Brain microvascular endothelial cell (primary cell): ENCODE measurements around the gene SYS1.

Source experiments
- DNase-seq: peaks from one replicate; pipeline ENCODE4 v3.0.0-alpha.2; 2020
- H3K27ac ChIP-seq: fragments of 250-450 bp; sonication (Bioruptor Pico); 2 replicates; pipeline ENCODE4 v1.5.1; 2020; ENCODE audit warnings: mild to moderate bottlenecking, moderate library complexity
- H3K27me3 ChIP-seq: fragments of 250-450 bp; sonication (Bioruptor Pico); replicated peaks from 2 replicates; pipeline ENCODE4 v1.5.1; 2020; ENCODE audit warnings: mild to moderate bottlenecking
- H3K36me3 ChIP-seq: fragments of 250-450 bp; sonication (Bioruptor Pico); replicated peaks from 2 replicates; pipeline ENCODE4 v1.5.1; 2020; ENCODE audit warnings: mild to moderate bottlenecking
- H3K4me3 ChIP-seq: 2 replicates; pipeline ENCODE4 v1.5.1; 2011; ENCODE audit warnings: low read depth, mild to moderate bottlenecking, control low read depth, low read length, moderate library complexity
- in situ Hi-C: cut with HindIII; loops from 2 replicates; pipeline ENCODE4 v1.10.0; 2017; ENCODE audit warnings: low sequenced_read_pairs, low pct_ligation_motif_present
- TF ChIP-seq, protein P1 (sequence below): IDR thresholded peaks from 2 replicates; pipeline ENCODE4 v1.5.1; 2011; ENCODE audit warnings: low read depth, mild to moderate bottlenecking, moderate library complexity, low read length, control low read depth, inconsistent platforms; ENCODE audit errors: missing control alignments

SYS1 gene

DNA sequence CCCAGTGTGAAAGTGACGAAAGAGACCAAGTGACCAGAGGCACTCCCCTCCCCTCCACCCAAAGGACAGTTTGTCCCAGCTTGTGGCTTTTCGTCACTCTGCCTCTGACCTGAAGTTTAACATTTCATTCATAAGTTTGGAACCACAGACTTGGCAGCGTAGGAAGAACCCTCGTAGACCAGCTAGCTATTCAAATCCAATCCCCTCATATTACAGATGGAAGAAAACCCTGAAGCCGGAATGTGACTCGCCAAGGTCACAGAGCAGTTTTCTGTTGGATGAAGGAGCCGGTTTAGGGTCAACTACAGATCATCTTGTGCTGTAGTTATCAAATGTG lies 3.9 kb upstream of the SYS1 start:
- in situ Hi-C loops, result no loop called here
- Histone ChIP-seq H3K27ac (peak overlapping the region; percentile 89), H3K27me3 (no peaks in the 10 kb centered on the region), H3K36me3 (no peaks in the 10 kb centered on the region), H3K4me3 (no peak overlapping the region)
- TF ChIP-seq, protein P1, sequence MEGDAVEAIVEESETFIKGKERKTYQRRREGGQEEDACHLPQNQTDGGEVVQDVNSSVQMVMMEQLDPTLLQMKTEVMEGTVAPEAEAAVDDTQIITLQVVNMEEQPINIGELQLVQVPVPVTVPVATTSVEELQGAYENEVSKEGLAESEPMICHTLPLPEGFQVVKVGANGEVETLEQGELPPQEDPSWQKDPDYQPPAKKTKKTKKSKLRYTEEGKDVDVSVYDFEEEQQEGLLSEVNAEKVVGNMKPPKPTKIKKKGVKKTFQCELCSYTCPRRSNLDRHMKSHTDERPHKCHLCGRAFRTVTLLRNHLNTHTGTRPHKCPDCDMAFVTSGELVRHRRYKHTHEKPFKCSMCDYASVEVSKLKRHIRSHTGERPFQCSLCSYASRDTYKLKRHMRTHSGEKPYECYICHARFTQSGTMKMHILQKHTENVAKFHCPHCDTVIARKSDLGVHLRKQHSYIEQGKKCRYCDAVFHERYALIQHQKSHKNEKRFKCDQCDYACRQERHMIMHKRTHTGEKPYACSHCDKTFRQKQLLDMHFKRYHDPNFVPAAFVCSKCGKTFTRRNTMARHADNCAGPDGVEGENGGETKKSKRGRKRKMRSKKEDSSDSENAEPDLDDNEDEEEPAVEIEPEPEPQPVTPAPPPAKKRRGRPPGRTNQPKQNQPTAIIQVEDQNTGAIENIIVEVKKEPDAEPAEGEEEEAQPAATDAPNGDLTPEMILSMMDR, result no peak
- DNase-seq, result no peak

DNA sequence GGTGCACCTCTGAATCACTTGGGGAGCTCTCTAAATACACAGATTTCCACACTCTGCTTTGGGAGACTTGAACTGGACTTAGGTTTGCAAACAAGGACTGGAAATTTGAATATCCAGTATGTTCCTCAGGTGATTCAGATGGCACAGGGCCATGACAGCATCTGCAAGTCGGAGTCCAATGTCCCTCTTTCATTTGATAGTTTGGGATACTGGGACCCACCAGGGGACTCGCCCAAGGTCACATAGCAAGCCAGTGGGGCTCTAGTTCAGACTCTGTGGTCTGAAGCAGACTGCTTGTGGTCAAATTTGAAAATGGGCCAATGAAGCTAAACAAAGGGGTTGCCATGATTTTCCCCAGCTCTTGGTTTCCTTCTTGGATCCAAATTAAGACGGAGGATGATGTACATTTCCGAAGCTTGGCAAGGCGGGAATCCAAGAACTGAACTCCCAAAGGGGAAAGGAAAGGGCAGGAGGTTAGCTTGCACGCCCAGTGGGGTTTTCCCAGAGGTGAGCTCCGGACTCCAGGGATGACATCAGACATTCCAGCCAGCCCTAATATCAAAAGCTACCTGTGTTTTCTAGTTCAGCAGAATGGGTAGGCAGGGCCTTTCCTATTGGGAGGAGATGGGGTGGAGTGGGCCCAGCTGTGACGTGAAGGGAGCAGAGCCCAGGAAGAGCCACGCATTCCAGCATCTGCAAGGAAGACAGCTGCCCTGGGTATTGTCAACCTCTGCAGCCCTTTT lies 3.4 kb upstream of the SYS1 start:
- in situ Hi-C loops, result no loop called here
- DNase-seq, result peak; percentile 49
- Histone ChIP-seq H3K36me3 (no peaks in the 10 kb centered on the region), H3K27me3 (no peaks in the 10 kb centered on the region), H3K27ac (peak overlapping the region; percentile 89), H3K4me3 (no peak overlapping the region)
- TF ChIP-seq, protein P1, result no peak

DNA sequence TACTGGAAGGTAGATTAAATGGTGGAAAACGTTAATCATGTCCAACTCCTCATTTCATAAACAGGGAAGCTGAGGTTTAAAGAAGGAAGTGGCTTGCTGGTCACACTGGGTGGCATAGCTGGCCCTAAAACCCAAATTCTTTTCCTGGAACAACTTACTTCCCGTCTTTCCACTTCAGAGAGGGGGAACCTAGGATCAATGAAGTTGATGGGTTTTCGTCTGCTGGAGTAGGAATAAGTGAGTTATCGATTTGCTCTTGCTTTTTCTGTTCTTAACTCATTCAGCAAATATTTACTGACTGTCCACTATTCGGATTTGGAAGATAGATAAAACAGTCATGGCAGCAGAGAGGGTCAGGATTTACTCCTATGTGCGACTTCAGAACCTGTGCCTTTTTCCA lies 1.2 kb upstream of the SYS1 start:
- Histone ChIP-seq H3K4me3 (no peak overlapping the region), H3K36me3 (peaks cover 13% of the 10 kb centered on the region), H3K27me3 (no peaks in the 10 kb centered on the region), H3K27ac (no peak overlapping the region)
- TF ChIP-seq, protein P1, result no peak
- in situ Hi-C loops, result no loop called here
- DNase-seq, result no peak

DNA sequence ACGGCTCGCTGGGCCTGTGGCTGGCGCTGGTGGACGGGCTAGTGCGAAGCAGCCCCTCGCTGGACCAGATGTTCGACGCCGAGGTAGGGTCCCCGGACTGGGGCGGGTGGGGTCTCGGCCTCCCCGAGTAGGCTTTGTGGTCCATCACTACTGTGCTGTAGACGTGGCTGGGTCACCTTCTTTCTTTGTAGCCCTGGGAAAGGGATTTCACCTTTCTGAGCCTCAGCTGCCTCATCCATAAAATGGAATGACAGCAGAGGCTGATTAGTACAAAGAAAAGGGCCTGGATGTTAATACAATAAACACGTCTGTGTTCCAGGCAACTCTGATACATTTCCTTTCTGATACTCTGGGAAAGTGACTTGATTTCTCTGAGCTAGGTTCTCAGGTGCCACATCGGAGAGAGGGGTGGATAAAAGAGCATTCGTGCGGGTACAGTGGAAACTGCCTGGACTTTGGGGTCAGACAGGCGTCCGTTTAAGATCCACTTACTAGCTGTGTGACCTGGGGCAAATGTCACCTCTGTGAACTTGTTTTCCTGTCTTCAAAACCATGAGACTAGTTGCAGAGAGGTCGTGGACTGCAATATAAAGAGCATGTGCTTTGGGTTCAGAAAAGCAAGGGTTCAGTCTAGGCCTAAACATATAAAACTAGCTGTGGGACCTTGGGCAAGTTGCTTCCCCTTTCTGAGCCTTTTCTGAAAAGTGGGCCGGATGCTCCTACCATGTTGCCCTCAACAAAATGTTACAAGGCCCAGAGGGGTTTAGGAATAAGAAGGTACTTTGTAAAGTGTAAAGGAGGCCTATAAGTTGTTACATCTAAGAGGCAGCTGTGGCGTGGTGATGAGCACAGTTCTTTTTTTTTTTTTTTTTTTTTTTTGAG lies 896 bp downstream of the SYS1 start:
- TF ChIP-seq, protein P1, result no peak
- Histone ChIP-seq H3K27me3 (no peaks in the 10 kb centered on the region), H3K36me3 (peaks cover 30% of the 10 kb centered on the region), H3K4me3 (peak overlapping the region; percentile 91), H3K27ac (peak overlapping the region; percentile 96)
- in situ Hi-C loops, result no loop called here
- DNase-seq, result no peak

DNA sequence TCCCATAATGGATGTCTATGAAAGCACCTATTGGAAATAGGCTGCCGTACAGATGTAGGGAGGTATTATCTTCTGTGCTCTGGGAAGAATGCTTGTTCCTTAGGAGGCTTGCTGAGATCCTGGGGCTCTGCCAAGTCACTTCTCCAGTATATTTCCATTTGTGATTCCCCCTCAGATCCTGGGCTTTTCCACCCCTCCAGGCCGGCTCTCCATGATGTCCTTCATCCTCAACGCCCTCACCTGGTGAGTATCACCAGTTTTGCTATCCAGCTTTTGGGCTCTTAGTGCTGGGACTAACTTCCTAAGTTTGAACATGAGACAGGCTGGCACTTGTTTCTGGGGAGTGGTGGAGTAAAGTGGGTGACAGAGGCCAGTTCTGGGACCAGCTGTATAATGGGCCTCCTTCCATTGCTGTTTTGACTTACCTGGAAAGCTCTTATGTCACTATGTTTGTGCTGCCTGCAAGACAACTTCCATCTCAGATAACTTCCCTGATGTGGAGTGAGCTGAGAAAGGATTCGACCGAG lies 2.6 kb downstream of the SYS1 start:
- Histone ChIP-seq H3K27ac (no peak overlapping the region), H3K27me3 (no peaks in the 10 kb centered on the region), H3K4me3 (no peak overlapping the region), H3K36me3 (peaks cover 30% of the 10 kb centered on the region)
- TF ChIP-seq, protein P1, result no peak
- in situ Hi-C loops, result no loop called here
- DNase-seq, result no peak
